ENCODE measurements around the gene PLEKHN1. TPM values are rescaled to one million over a fixed set of nuclear protein-coding genes. Genes with fewer than 3 reads are reported as not detected.

The PLEKHN1 gene
- total and polyA plus RNA-seq, 2 of the 4 experiments (the other 2 are of a cell fraction) = 0.54 to 2.1 TPM

DNA sequence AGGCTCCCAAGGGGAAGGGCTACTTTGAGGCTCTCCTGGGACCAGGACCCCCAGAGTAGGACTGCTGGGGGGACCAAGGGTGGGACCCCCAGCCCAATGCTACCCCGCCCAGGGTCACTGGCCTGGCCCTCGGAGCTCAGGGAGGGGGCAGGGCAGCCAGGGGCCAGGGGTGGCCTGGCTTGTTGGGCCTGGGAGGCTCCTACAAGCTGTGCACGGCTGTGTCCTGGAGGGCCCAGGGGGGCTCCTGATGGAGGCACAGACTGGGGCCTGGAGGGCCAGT lies 31.4 kb downstream of the PLEKHN1 start:
- CTCF ChIA-PET = no interaction called here
- 100% methylated on average over 1 of the region's 3 CpGs; no CpG with 5 or more reads in 1 of the 2 experiments for WGBS, 2 experiments (ENCODE audit: extremely low coverage in 2 of 2, insufficient read length in 1 of 2)

More for the DNA sequence above, 31.4 kb downstream of the PLEKHN1 start:
- no peak overlapping the region for H3K4me2 ChIP-seq (ENCODE audit: low read depth, low read length)
- no peaks in the 10 kb centered on the region for H3K27me3 ChIP-seq (ENCODE audit: control insufficient read depth, insufficient read depth, low read length)
- no peak overlapping the region for H4K8ac ChIP-seq (ENCODE audit: low read depth in 2 of 2, low read length in 2 of 2)
- BruUV-seq (replicated peaks) = no TSS peak
- no peak overlapping the region for H2BK20ac ChIP-seq (ENCODE audit: low read depth, low read length)
- no peak overlapping the region for H4K91ac ChIP-seq (ENCODE audit: insufficient read depth, low read depth, low read length)
- in situ Hi-C loops (cut with MboI; ENCODE audit: low sequenced_read_pairs) = no loop called here
- no peak overlapping the region for H2BK5ac ChIP-seq (ENCODE audit: low read depth, low read length, poor library complexity, severe bottlenecking)
- no peaks in the 10 kb centered on the region for H3K9me1 ChIP-seq (ENCODE audit: insufficient read depth, low read length)
- peaks cover 1% of the 10 kb centered on the region; the same call in 1 of the 2 replicates for H3K9me3 ChIP-seq (ENCODE audit: control insufficient read depth, insufficient read depth, low read length)
- peaks cover 4% of the 10 kb centered on the region; the same call in 1 of the 2 replicates for H3K4me1 ChIP-seq (ENCODE audit: control insufficient read depth, insufficient read depth, low read length)
- ATAC-seq (ENCODE audit: low read depth) (no peak), DNase-seq (no peak)
- no peak overlapping the region for H4K5ac ChIP-seq (ENCODE audit: low read depth, low read length)
- H3K27ac ChIP-seq (ENCODE audit: insufficient read depth, low read length) = no peak overlapping the region
- no peak overlapping the region for H2AFZ ChIP-seq (replicated peaks; ENCODE audit: low read length, poor library complexity)
- no peaks in the 10 kb centered on the region for H3K36me3 ChIP-seq (ENCODE audit: control insufficient read depth, insufficient read depth, low read length)
- H2AK5ac ChIP-seq (ENCODE audit: low read depth, low read length) = no peak overlapping the region
- intact Hi-C loops (cut with micrococcal nuclease) = no loop called here
- no peak overlapping the region for H3K18ac ChIP-seq (ENCODE audit: low read depth, low read length)
- H2BK120ac ChIP-seq (ENCODE audit: low read depth, low read length) = no peak overlapping the region
- POLR2A ChIA-PET (ENCODE audit: unreplicated experiment) = no interaction called here
- H3K79me1 ChIP-seq (ENCODE audit: low read depth in 1 of 2, low read length in 2 of 2) = peaks cover 3 to 30% of the 10 kb centered on the region in 2 experiments; a peak in 3 of 4 replicates
- H4K20me1 ChIP-seq (ENCODE audit: insufficient read depth, low read length) = peaks cover 9% of the 10 kb centered on the region; the same call in 1 of the 2 replicates
- H3K14ac ChIP-seq (replicated peaks; ENCODE audit: low read depth, low read length) = no peak overlapping the region; the same call in 1 of the 2 replicates
- TF ChIP-seq, protein P1, sequence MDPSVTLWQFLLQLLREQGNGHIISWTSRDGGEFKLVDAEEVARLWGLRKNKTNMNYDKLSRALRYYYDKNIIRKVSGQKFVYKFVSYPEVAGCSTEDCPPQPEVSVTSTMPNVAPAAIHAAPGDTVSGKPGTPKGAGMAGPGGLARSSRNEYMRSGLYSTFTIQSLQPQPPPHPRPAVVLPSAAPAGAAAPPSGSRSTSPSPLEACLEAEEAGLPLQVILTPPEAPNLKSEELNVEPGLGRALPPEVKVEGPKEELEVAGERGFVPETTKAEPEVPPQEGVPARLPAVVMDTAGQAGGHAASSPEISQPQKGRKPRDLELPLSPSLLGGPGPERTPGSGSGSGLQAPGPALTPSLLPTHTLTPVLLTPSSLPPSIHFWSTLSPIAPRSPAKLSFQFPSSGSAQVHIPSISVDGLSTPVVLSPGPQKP (IDR thresholded peaks at IDR 0.05; ENCODE audit: borderline replicate concordance, low read depth, low read length) = no peak
- TF ChIP-seq RCOR1 (IDR thresholded peaks at IDR 0.05; ENCODE audit: insufficient replicate concordance, low read length) (no peak), RAD21 (IDR thresholded peaks at IDR 0.05; ENCODE audit: low read length) (no peak), MXI1 (IDR thresholded peaks at IDR 0.05; ENCODE audit: borderline replicate concordance, low read depth, low read length) (no peak), POLR2A (IDR thresholded peaks at IDR 0.05; ENCODE audit: low read depth, low read length) (no peak), CEBPB (IDR thresholded peaks at IDR 0.05; ENCODE audit: low read depth, low read length) (no peak), SMC3 (IDR thresholded peaks at IDR 0.05; ENCODE audit: low read depth, low read length) (no peak), NFE2L2 (IDR thresholded peaks at IDR 0.05; ENCODE audit: low read depth, low read length) (no peak), FOS (IDR thresholded peaks at IDR 0.05; ENCODE audit: low read depth, low read length) (no peak), MAFK (IDR thresholded peaks at IDR 0.05; ENCODE audit: low read depth, low read length) (no peak), RFX5 (IDR thresholded peaks at IDR 0.05; ENCODE audit: low read depth, low read length) (no peak), BHLHE40 (IDR thresholded peaks at IDR 0.05; ENCODE audit: low read depth, low read length) (no peak)
- TF ChIP-seq, protein P2, sequence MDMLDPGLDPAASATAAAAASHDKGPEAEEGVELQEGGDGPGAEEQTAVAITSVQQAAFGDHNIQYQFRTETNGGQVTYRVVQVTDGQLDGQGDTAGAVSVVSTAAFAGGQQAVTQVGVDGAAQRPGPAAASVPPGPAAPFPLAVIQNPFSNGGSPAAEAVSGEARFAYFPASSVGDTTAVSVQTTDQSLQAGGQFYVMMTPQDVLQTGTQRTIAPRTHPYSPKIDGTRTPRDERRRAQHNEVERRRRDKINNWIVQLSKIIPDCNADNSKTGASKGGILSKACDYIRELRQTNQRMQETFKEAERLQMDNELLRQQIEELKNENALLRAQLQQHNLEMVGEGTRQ (IDR thresholded peaks at IDR 0.05; ENCODE audit: low read depth, low read length) = no peak
- no peak overlapping the region for H3K4ac ChIP-seq (ENCODE audit: low read depth, low read length)
- no peak overlapping the region for H3K9ac ChIP-seq (ENCODE audit: low read depth, low read length)
- H3K4me3 ChIP-seq (ENCODE audit: insufficient read depth, low read depth, low read length) = no peak overlapping the region
- no peak overlapping the region for H3K56ac ChIP-seq (ENCODE audit: extremely low read depth, insufficient read depth, low read length)
- dilution Hi-C loops (cut with HindIII; ENCODE audit: low sequenced_read_pairs, unreplicated experiment) = no loop called here
- H2BK15ac ChIP-seq (ENCODE audit: low read depth, low read length) = no peak overlapping the region
- H2AK9ac ChIP-seq (replicated peaks; ENCODE audit: low read depth, low read length, poor library complexity) = no peak overlapping the region
- H3K23ac ChIP-seq (ENCODE audit: low read depth, low read length) = no peak overlapping the region
